DOHH2 (cell line): ENCODE data around the gene MKKS.

Experiments
- EZH2phosphoT487 ChIP-seq: fragments of 200-600 bp; sonication (generic); IDR thresholded peaks from 2 replicates; pipeline ENCODE4 v1.6.1; 2017; ENCODE audit warnings: borderline replicate concordance, mild to moderate bottlenecking, antibody characterized with exemption, low read length, moderate library complexity, mixed read lengths
- TF ChIP-seq, protein P1 (sequence below): fragments of 200-600 bp; sonication (generic); IDR thresholded peaks from one replicate; pipeline ENCODE4 v1.5.1; 2014; ENCODE audit warnings: antibody characterized with exemption, mild to moderate bottlenecking, low read depth, low read length; ENCODE audit not compliant: poor library complexity, severe bottlenecking

- TF ChIP-seq, protein P1, sequence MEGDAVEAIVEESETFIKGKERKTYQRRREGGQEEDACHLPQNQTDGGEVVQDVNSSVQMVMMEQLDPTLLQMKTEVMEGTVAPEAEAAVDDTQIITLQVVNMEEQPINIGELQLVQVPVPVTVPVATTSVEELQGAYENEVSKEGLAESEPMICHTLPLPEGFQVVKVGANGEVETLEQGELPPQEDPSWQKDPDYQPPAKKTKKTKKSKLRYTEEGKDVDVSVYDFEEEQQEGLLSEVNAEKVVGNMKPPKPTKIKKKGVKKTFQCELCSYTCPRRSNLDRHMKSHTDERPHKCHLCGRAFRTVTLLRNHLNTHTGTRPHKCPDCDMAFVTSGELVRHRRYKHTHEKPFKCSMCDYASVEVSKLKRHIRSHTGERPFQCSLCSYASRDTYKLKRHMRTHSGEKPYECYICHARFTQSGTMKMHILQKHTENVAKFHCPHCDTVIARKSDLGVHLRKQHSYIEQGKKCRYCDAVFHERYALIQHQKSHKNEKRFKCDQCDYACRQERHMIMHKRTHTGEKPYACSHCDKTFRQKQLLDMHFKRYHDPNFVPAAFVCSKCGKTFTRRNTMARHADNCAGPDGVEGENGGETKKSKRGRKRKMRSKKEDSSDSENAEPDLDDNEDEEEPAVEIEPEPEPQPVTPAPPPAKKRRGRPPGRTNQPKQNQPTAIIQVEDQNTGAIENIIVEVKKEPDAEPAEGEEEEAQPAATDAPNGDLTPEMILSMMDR = no peak
- TF ChIP-seq EZH2phosphoT487 = no peak
These were observed 18.9 kb downstream of the MKKS start for GRCh38 chr20:10415013-10415650.
